GM13977 (cell line): ENCODE data around the gene SSR4.

Experiments
- DNase-seq: peaks from one replicate; pipeline ENCODE4 v3.0.0; 2012; ENCODE audit warnings: low spot score
- CTCF ChIP-seq: IDR thresholded peaks from 2 replicates; pipeline ENCODE4 v1.5.1; 2012; ENCODE audit warnings: mild to moderate bottlenecking, control low read depth; ENCODE audit not compliant: insufficient read depth; ENCODE audit errors: extremely low read depth, missing control alignments
- in situ Hi-C: fragments of 300-500 bp; cut with MboI; formaldehyde crosslinking; loops from one replicate; pipeline ENCODE4 v1.12.0; 2022; ENCODE audit warnings: low sequenced_read_pairs, low pct_unique_long_range_greater_than_20kb, mixed read lengths, inconsistent platforms; ENCODE audit not compliant: unreplicated experiment

The SSR4 gene

GRCh38 chrX:153766098-153766817 lies 28.2 kb upstream of the SSR4 start:
- no peak for TF ChIP-seq CTCF
- in situ Hi-C loops: no loop called here
- peak; percentile 39 for DNase-seq

- TF ChIP-seq CTCF: no peak
- in situ Hi-C loops: no loop called here
- no peak for DNase-seq
These were observed 27.4 kb upstream of the SSR4 start for GRCh38 chrX:153766871-153767673.

- TF ChIP-seq CTCF: no peak
- DNase-seq: no peak
- in situ Hi-C loops: no loop called here
These were observed 26.8 kb upstream of the SSR4 start for GRCh38 chrX:153767674-153768055.

DNA sequence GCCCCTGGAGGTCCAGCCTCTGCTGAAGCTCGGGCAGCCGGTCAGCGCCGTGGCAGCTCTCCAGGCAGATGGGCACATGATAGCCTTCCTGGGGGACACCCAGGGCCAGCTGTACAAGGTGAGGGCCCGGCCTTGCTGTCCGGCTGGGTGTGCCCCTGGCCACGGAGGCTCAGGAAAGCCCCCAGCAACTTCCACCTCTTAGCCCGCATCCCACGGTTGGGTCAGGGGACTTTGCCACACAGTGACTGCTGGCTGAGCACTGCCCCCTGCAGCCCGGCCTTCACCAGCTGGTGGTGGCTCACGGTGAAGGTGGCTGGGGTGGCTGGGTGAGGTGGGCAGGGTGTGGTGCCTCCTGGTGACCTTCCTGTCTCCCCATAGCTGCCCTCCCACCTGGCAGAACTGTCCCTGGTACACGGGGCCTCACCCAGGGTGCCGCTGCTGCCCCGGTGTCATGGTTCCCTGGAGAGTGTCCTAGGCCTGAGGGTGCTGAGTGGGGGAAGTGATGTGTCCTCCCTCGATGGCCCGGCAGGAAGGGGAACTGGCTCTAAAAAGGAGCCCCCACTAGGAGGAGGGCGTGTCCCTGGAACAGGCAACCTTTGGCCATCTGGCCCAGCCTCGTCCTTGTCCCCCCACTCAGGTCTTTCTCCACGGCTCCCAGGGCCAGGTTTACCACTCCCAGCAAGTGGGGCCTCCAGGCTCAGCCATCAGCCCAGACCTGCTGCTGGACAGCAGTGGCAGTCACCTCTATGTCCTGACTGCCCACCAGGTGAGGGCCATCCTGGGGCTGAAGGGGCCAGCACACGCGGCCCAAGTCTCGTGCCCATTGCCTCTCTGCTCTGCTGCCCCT lies 25.9 kb upstream of the SSR4 start:
- TF ChIP-seq CTCF: no peak
- peak; percentile 42 for DNase-seq
- in situ Hi-C loops: no loop called here

DNA sequence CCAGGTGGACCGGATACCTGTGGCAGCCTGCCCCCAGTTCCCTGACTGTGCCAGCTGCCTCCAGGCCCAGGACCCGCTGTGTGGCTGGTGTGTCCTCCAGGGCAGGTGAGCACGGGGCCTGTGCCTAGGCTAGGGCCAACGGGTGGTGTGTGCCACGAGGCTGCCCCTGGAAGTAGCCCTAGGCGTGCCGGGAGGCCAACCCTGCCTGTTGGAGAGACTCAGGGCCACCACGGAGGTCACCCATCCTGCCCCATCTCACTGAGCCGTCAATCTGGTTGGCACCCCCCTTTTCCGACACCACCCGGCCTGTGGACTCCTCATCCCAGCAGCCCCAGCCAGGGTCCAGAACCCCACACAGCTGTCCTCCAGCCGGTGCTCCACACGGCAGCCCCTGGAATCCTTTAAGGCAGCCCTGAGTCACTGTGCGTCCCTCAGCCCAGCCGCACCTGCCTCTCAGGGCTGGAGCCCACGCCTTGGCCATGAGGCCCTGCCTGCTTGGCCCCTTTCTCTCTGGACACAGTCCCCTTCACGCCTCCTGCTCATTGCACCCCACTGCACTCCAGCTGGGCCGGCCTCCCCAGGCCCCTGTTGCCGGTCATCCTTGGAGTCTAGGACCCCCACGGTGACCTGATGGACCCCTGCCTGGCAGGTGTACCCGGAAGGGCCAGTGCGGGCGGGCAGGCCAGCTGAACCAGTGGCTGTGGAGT lies 25.2 kb upstream of the SSR4 start:
- in situ Hi-C loops: no loop called here

More for the DNA sequence above, 25.2 kb upstream of the SSR4 start:
- TF ChIP-seq CTCF: no peak
- peak; percentile 22 for DNase-seq
